PC-9 (cell line): ENCODE measurements around the gene SRGAP3. TPM values are rescaled to one million over a fixed set of nuclear protein-coding genes. Genes with fewer than 3 reads are reported as not detected.

Experiments used
- BruUV-seq: library from RNA; stranded (reverse); fragments of 400-500 nt; replicated peaks from 2 replicates; lab custom pipeline; 2021; lab: Mats Ljungman, UMichigan
- CTCF ChIA-PET: fragments of 300-600 bp; sonication (Branson Sonifier 250); formaldehyde crosslinking; loops from one replicate; lab custom pipeline; 2022; ENCODE audit warnings: antibody characterized with exemption; lab: Charles Lee
- POLR2A ChIA-PET: fragments of 300-600 bp; sonication (Branson Sonifier 250); formaldehyde crosslinking; loops from one replicate; lab custom pipeline; 2022; ENCODE audit warnings: antibody characterized with exemption; ENCODE audit not compliant: unreplicated experiment; lab: Charles Lee
- DNase-seq, 2 experiments: peaks; one replicate each; pipeline versions ENCODE4 v3.0.0 to v3.0.0-alpha.2; 2015 to 2022; ENCODE audit warnings: mixed read lengths in 1 of 2
- H2AFZ ChIP-seq: fragments of 200-600 bp; sonication (generic); 2 replicates; pipeline ENCODE4 v1.8.1; 2017; ENCODE audit warnings: antibody characterized with exemption
- H3F3A ChIP-seq: fragments of 200-600 bp; sonication (generic); 2 replicates; pipeline ENCODE4 v1.8.1; 2017; ENCODE audit warnings: antibody characterized with exemption, mild to moderate bottlenecking, low read depth; ENCODE audit not compliant: insufficient read depth
- H3K27ac ChIP-seq: fragments of 200-600 bp; sonication (generic); 2 replicates; pipeline ENCODE4 v1.6.1; 2016; ENCODE audit warnings: mixed run types
- H3K27me3 ChIP-seq: fragments of 200-600 bp; sonication (generic); 2 replicates; pipeline ENCODE4 v1.6.1; 2016; ENCODE audit warnings: low read depth, mixed run types; ENCODE audit not compliant: insufficient read depth
- H3K36me3 ChIP-seq: fragments of 200-600 bp; sonication (generic); 2 replicates; pipeline ENCODE4 v1.6.1; 2016; ENCODE audit warnings: low read depth, mixed run types
- H3K4me1 ChIP-seq: fragments of 200-600 bp; sonication (generic); replicated peaks from 2 replicates; pipeline ENCODE4 v1.6.1; 2016; ENCODE audit warnings: mixed run types; ENCODE audit not compliant: insufficient read depth
- H3K4me2 ChIP-seq: fragments of 200-600 bp; sonication (generic); 2 replicates; pipeline ENCODE4 v1.6.1; 2017; ENCODE audit warnings: mixed run types
- H3K4me3 ChIP-seq: fragments of 200-600 bp; sonication (generic); 2 replicates; pipeline ENCODE4 v1.6.1; 2016; ENCODE audit warnings: mixed run types
- H3K79me2 ChIP-seq: fragments of 200-600 bp; sonication (generic); 2 replicates; pipeline ENCODE4 v1.6.1; 2017; ENCODE audit warnings: low read depth, mixed run types
- H3K9me2 ChIP-seq: fragments of 200-600 bp; sonication (generic); 2 replicates; pipeline ENCODE4 v1.8.1; 2017; ENCODE audit warnings: mild to moderate bottlenecking; ENCODE audit not compliant: insufficient read depth
- H3K9me3 ChIP-seq: fragments of 200-600 bp; sonication (generic); 2 replicates; pipeline ENCODE4 v1.8.1; 2016; ENCODE audit warnings: low read depth; ENCODE audit not compliant: insufficient read depth
- H4K20me1 ChIP-seq: fragments of 200-600 bp; sonication (generic); 2 replicates; pipeline ENCODE4 v1.8.1; 2017; ENCODE audit not compliant: insufficient read depth
- EZH2 ChIP-seq: fragments of 200-600 bp; sonication (generic); IDR thresholded peaks from 2 replicates; pipeline ENCODE4 v1.8.0; 2017; ENCODE audit warnings: antibody characterized with exemption, low read depth
- intact Hi-C: fragments of 100-400 bp; cut with micrococcal nuclease; formaldehyde crosslinking; loops from one replicate; pipeline ENCODE4 v1.10.0; 2022; ENCODE audit not compliant: unreplicated experiment
- total RNA-seq: library from RNA; stranded (reverse); gene quantifications from 2 replicates; pipeline ENCODE4 v1.2.3, GENCODE V29; 2021
- TF ChIP-seq, protein P1 (sequence below): fragments of 200-600 bp; sonication (generic); conservative IDR thresholded peaks from 2 replicates; pipeline ENCODE4 v1.6.1; 2017; ENCODE audit warnings: mixed run types, antibody characterized with exemption, mild to moderate bottlenecking, moderate library complexity

SRGAP3 gene
- total RNA-seq, 1 experiment from 2014 or later: 17.5 TPM

GRCh38 chr3:9179826-9180763 lies 69.4 kb downstream of the SRGAP3 start:
- no peak overlapping the region for H3K27ac ChIP-seq
- H3K4me1 ChIP-seq: peaks cover 3% of the 10 kb centered on the region
- no peak overlapping the region for H3K4me3 ChIP-seq
- TF ChIP-seq, protein P1, sequence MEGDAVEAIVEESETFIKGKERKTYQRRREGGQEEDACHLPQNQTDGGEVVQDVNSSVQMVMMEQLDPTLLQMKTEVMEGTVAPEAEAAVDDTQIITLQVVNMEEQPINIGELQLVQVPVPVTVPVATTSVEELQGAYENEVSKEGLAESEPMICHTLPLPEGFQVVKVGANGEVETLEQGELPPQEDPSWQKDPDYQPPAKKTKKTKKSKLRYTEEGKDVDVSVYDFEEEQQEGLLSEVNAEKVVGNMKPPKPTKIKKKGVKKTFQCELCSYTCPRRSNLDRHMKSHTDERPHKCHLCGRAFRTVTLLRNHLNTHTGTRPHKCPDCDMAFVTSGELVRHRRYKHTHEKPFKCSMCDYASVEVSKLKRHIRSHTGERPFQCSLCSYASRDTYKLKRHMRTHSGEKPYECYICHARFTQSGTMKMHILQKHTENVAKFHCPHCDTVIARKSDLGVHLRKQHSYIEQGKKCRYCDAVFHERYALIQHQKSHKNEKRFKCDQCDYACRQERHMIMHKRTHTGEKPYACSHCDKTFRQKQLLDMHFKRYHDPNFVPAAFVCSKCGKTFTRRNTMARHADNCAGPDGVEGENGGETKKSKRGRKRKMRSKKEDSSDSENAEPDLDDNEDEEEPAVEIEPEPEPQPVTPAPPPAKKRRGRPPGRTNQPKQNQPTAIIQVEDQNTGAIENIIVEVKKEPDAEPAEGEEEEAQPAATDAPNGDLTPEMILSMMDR: no peak
- TF ChIP-seq EZH2: no peak
- H3K4me2 ChIP-seq: no peak overlapping the region
- H3K79me2 ChIP-seq: no peaks in the 10 kb centered on the region
- BruUV-seq: no TSS peak
- no peaks in the 10 kb centered on the region for H3K36me3 ChIP-seq
- H4K20me1 ChIP-seq: no peaks in the 10 kb centered on the region
- H3K9me3 ChIP-seq: no peaks in the 10 kb centered on the region; the same call in 1 of the 2 replicates
- H3F3A ChIP-seq: peaks cover 3% of the 10 kb centered on the region; the same call in 1 of the 2 replicates
- ChIA-PET POLR2A (no interaction called here), CTCF (no interaction called here)
- no peaks in the 10 kb centered on the region for H3K9me2 ChIP-seq
- no peak overlapping the region for H2AFZ ChIP-seq
- intact Hi-C loops: no loop called here
- no peak for DNase-seq
- no peaks in the 10 kb centered on the region for H3K27me3 ChIP-seq

- H3K4me2 ChIP-seq: no peak overlapping the region
- no peaks in the 10 kb centered on the region; the same call in 1 of the 2 replicates for H3K9me3 ChIP-seq
Measured at GRCh38 chr3:9178697-9179096, 70.7 kb downstream of the SRGAP3 start.

DNA sequence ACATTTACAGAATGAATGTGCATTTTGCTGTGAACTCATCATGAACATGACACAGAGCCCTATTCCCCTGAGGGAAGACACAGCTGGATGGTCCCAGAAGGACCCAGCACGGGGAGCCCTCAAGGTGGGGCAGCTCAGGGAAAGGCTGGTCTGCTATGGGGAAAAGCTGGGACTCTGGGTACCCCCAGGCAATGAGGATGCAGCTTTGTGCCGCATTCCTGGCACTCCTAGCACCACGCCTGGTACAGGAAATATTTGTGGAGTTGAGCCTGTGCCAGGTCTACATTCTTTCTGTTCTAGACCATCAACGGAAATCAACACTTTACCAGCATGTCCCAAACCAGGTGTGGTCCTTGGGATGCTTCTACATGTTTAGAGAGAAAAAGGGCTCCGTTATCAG lies 74.0 kb downstream of the SRGAP3 start:
- BruUV-seq: no TSS peak
- POLR2A ChIA-PET: interaction anchor here (0.6 to 0.8 kb wide), 2 partner anchors 60 to 147 kb away, joined by 3 to 5 read pairs; no protein-coding TSS in a partner anchor
- Histone ChIP-seq H3K79me2 (no peaks in the 10 kb centered on the region), H3K4me3 (no peak overlapping the region), H3K27ac (no peak overlapping the region), H3K4me2 (peak overlapping the region; percentile 31), H3K9me3 (no peaks in the 10 kb centered on the region; the same call in 1 of the 2 replicates), H2AFZ (no peak overlapping the region), H3K9me2 (no peaks in the 10 kb centered on the region), H3K27me3 (no peaks in the 10 kb centered on the region), H3K36me3 (no peaks in the 10 kb centered on the region), H3F3A (peaks cover 5% of the 10 kb centered on the region; the same call in 1 of the 2 replicates), H4K20me1 (no peaks in the 10 kb centered on the region), H3K4me1 (peaks cover 9% of the 10 kb centered on the region)
- intact Hi-C loops: loop anchor here (1.0 to 2.0 kb wide), 4 partner anchors 39 to 127 kb away; partner anchors contain the start of gene SRGAP3
- DNase-seq: peak; percentile 78 to 90
- CTCF ChIA-PET: interaction anchor here (1.1 kb wide), 1 partner anchor 76 kb away, joined by 3 read pairs; no protein-coding TSS in a partner anchor
- TF ChIP-seq, protein P1: no peak
- no peak for TF ChIP-seq EZH2

More at GRCh38 chr3:9178697-9179096, 70.7 kb downstream of the SRGAP3 start:
- Histone ChIP-seq H3K4me1 (peaks cover 9% of the 10 kb centered on the region), H3K9me2 (no peaks in the 10 kb centered on the region), H4K20me1 (no peaks in the 10 kb centered on the region), H3K36me3 (no peaks in the 10 kb centered on the region), H3F3A (peaks cover 5% of the 10 kb centered on the region; the same call in 1 of the 2 replicates), H3K27ac (no peak overlapping the region), H3K4me3 (no peak overlapping the region), H2AFZ (no peak overlapping the region), H3K79me2 (no peaks in the 10 kb centered on the region), H3K27me3 (no peaks in the 10 kb centered on the region)
- TF ChIP-seq, protein P1: no peak
- no peak for TF ChIP-seq EZH2
- CTCF ChIA-PET: no interaction called here
- intact Hi-C loops: no loop called here
- no TSS peak for BruUV-seq
- DNase-seq: no peak
- POLR2A ChIA-PET: no interaction called here
